H1 (cell line): ENCODE data around the gene USP24. TPM values are rescaled to one million over a fixed set of nuclear protein-coding genes. Genes with fewer than 3 reads are reported as not detected.

ENCODE experiments used
- CHD7 ChIP-seq: fragments of 300-600 bp; sonication (generic); IDR thresholded peaks from 2 replicates; pipeline ENCODE4 v1.7.1; 2012; ENCODE audit warnings: low read length, moderate library complexity, mild to moderate bottlenecking, inconsistent platforms; ENCODE audit not compliant: insufficient replicate concordance
- GTF2F1 ChIP-seq: IDR thresholded peaks from 2 replicates; pipeline ENCODE4 v1.6.1; 2012; ENCODE audit warnings: low read depth, low read length, improper control_type of control experiment, borderline replicate concordance
- TCF12 ChIP-seq: IDR thresholded peaks from 2 replicates; pipeline ENCODE4 v1.6.1; 2011; ENCODE audit warnings: low read depth, mild to moderate bottlenecking, low read length
- polyA plus RNA-seq, 7 experiments: library from polyadenylated mRNA; depleted of rRNA in 3 of 7; stranded (reverse) in 5 of 7; unstranded in 2 of 7; fragments of >200 nt in 5 of 7; fragments of 200-250 nt in 2 of 7; gene quantifications; 1 replicate in 5 of 7; 2 replicates in 1 of 7; 4 replicates in 1 of 7; pipeline versions ENCODE4 v1.2.1 to v1.2.3, GENCODE V29; 2011 to 2013; ENCODE audit warnings: missing spikeins in 2 of 7, mixed read lengths in 2 of 7
- total RNA-seq: library from RNA; stranded (reverse); fragmentation: NEBNext Ultra II Directional; extraction: Animal tissue kit (Norgen Biotek cat#: 25700); gene quantifications from 2 replicates; pipeline ENCODE4 v1.2.1, GENCODE V29; 2021

The USP24 gene
- total and polyA plus RNA-seq, 2 of the 8 experiments (the other 6 are each of a cell fraction or from before 2014, with no cell fraction given), result 11.1 to 34.6 TPM

- TF ChIP-seq CHD7 (no peak), GTF2F1 (no peak), TCF12 (no peak)
Observed at GRCh38 chr1:55037733-55038551, 177.2 kb downstream of the USP24 start (continued).
